ENCODE data around the gene ZC3H10. TPM values are rescaled to one million over a fixed set of nuclear protein-coding genes. Genes with fewer than 3 reads are reported as not detected.
"Not testable (repeated sequence)": the region's sequence is repeated elsewhere in the genome, so short reads cannot be mapped to it uniquely, and the experiment has no call there.

ZC3H10 gene, protein sequence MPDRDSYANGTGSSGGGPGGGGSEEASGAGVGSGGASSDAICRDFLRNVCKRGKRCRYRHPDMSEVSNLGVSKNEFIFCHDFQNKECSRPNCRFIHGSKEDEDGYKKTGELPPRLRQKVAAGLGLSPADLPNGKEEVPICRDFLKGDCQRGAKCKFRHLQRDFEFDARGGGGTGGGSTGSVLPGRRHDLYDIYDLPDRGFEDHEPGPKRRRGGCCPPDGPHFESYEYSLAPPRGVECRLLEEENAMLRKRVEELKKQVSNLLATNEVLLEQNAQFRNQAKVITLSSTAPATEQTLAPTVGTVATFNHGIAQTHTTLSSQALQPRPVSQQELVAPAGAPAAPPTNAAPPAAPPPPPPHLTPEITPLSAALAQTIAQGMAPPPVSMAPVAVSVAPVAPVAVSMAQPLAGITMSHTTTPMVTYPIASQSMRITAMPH
- 4.2 TPM for total RNA-seq
- 1 to 10 TPM; 4.1 to 7.7 (median 4.8) TPM for polyA plus RNA-seq (ENCODE audit: insufficient read depth in 1 of 8, insufficient read length in 8 of 8, low replicate concordance in 1 of 8)
- long read RNA-seq, donor 1, full-length matches to known transcripts: 1 of 1 reads
- long read RNA-seq, donor 1, partial matches to known transcripts: 0 of 1 reads
- long read RNA-seq, donor 1, other reads (novel, unspliced or antisense): 0 of 1 reads
- long read RNA-seq, donor 2: 0 reads
- long read RNA-seq, donor 3, full-length matches to known transcripts: 3 of 3 reads
- long read RNA-seq, donor 3, partial matches to known transcripts: 0 of 3 reads
- long read RNA-seq, donor 3, other reads (novel, unspliced or antisense): 0 of 3 reads
- long read RNA-seq, donor 4, full-length matches to known transcripts: 3 of 3 reads
- long read RNA-seq, donor 4, partial matches to known transcripts: 0 of 3 reads
- long read RNA-seq, donor 4, other reads (novel, unspliced or antisense): 0 of 3 reads
- long read RNA-seq, donor 5, full-length matches to known transcripts: 5 of 5 reads
- long read RNA-seq, donor 5, partial matches to known transcripts: 0 of 5 reads
- long read RNA-seq, donor 5, other reads (novel, unspliced or antisense): 0 of 5 reads
- long read RNA-seq, donor 6, full-length matches to known transcripts: 5 of 5 reads
- long read RNA-seq, donor 6, partial matches to known transcripts: 0 of 5 reads
- long read RNA-seq, donor 6, other reads (novel, unspliced or antisense): 0 of 5 reads
- long read RNA-seq, donor 7, full-length matches to known transcripts: 4 of 4 reads
- long read RNA-seq, donor 7, partial matches to known transcripts: 0 of 4 reads
- long read RNA-seq, donor 7, other reads (novel, unspliced or antisense): 0 of 4 reads
- long read RNA-seq, donor 8, full-length matches to known transcripts: 3 of 3 reads
- long read RNA-seq, donor 8, partial matches to known transcripts: 0 of 3 reads
- long read RNA-seq, donor 8, other reads (novel, unspliced or antisense): 0 of 3 reads
- long read RNA-seq, donor 9, full-length matches to known transcripts: 3 of 3 reads
- long read RNA-seq, donor 9, partial matches to known transcripts: 0 of 3 reads
- long read RNA-seq, donor 9, other reads (novel, unspliced or antisense): 0 of 3 reads
- long read RNA-seq, donor 10, full-length matches to known transcripts: 2 of 2 reads
- long read RNA-seq, donor 10, partial matches to known transcripts: 0 of 2 reads
- long read RNA-seq, donor 10, other reads (novel, unspliced or antisense): 0 of 2 reads
- long read RNA-seq, donor 11, full-length matches to known transcripts: 3 of 3 reads
- long read RNA-seq, donor 11, partial matches to known transcripts: 0 of 3 reads
- long read RNA-seq, donor 11, other reads (novel, unspliced or antisense): 0 of 3 reads

DNA sequence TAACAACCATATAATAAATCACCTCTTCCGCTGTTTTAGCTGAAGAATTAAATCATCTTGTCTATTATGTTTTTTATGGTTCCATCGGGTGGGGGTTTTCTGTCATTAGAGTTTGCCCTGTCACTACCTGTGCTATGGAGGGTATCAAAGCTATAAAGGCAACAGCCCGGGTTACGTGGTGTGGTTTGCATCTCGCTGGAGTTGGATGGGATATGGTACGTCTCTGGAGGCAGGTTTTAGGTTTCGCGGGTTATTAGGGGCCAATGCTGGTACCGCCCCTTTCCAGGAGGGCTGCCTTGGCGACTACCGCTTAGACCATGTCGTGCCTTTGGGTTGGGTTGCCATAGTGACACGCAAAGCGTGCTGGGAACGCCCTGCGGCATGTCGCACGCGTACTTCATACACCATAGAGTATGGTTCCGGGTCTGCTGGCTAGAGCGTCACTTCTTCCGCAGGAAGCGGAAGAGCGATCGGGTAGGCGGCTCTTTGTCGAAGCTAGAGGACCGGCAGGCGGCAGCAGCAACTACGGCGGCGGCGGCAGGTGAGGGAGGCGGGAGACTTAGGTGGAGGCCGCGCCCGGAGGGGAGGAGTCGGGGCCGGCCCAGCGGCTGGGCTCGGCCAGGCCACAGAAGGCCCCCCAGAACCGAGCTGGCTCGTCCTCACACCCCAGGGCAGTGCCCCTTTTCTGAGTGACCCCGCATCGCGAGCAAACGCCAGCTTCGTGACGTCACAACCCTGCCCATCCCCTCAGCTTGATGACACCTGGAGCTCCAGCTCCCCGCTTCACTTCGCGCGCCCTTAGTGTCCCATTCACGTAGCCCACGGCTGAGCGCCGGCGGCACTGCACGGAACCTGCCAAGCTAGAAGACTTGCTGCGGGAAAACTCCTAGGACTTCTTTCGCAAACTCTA, at the start of gene ZC3H10:
Gene ZC3H10, plus strand, starts transcription at position 489 of the 910 bp plus-strand sequence. CDS start 2,297 bp downstream, outside the sequence.
- Histone ChIP-seq H3K27me3 (ENCODE audit: control insufficient read depth, insufficient read depth, low read length) (no peaks in the 10 kb centered on the region), H3K4me3 (ENCODE audit: low read length) (peak within 1 kb of the TSS; percentile 78), H3K9me3 (replicated peaks; ENCODE audit: control insufficient read depth, low read depth, low read length) (no peaks in the 10 kb centered on the region), H3K36me3 (ENCODE audit: control insufficient read depth, insufficient read depth, low read length) (peaks cover 38% of the 10 kb centered on the region), H3K27ac (ENCODE audit: low read length) (peak within 1 kb of the TSS; percentile 98), H3K4me1 (ENCODE audit: control insufficient read depth, insufficient read depth, low read length) (peaks cover 46% of the 10 kb centered on the region)
- peak; percentile 100 for DNase-seq
- under 1% methylated on average over 60 of the region's 61 CpGs for WGBS (ENCODE audit: insufficient coverage)

DNA sequence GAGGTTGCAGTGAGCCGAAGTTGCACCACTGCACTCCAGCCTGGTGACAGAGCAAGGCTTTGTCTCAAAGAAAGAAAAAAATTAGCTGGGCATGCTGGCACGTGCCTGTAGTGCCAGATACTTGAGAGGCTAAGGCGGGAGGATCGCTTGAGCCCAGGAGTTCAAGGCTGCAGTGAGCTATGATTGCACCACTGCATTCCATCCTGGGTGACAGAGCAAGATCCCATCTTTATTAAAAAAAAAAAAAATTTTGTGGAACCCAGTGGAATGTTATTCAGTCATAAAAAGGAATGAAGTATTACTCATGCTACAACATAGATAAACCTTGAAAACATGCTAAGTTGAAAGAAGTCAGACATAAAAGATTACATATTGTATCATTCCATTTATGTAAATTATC, 46.4 kb upstream of the ZC3H10 start:
- no peaks in the 10 kb centered on the region for H3K27me3 ChIP-seq (ENCODE audit: control insufficient read depth, insufficient read depth, low read length)
- no peak for DNase-seq
- no peaks in the 10 kb centered on the region for H3K9me3 ChIP-seq (replicated peaks; ENCODE audit: control insufficient read depth, low read depth, low read length)
- no peak overlapping the region for H3K4me3 ChIP-seq (ENCODE audit: low read length)
- WGBS (ENCODE audit: insufficient coverage): 90% methylated on average over 1 of the region's 4 CpGs
- no peak overlapping the region for H3K27ac ChIP-seq (ENCODE audit: low read length)
- no peaks in the 10 kb centered on the region for H3K4me1 ChIP-seq (ENCODE audit: control insufficient read depth, insufficient read depth, low read length)
- H3K36me3 ChIP-seq (ENCODE audit: control insufficient read depth, insufficient read depth, low read length): no peaks in the 10 kb centered on the region

DNA sequence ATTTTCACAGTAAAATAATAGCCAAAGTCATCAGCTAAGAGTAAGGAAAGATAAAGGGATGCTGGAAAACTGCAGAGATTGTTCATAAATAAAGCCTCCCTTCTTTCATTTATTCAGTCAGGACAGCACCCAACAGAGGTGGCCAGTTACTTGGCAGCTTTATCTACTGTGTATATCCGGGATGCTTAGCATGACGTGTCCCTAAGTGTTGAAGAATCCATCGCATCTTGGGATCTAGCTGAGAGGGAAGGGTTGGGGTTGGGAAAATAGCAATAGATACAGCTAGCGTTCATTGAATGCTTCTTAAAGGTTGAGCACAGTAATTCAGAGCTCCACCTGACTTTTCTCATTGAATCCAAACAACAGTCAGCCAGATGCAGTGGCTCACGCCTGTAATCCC, 43.7 kb upstream of the ZC3H10 start:
- H3K4me3 ChIP-seq (ENCODE audit: low read length): no peak overlapping the region
- WGBS (ENCODE audit: insufficient coverage): 88% methylated on average over 3 of the region's 5 CpGs

DNA sequence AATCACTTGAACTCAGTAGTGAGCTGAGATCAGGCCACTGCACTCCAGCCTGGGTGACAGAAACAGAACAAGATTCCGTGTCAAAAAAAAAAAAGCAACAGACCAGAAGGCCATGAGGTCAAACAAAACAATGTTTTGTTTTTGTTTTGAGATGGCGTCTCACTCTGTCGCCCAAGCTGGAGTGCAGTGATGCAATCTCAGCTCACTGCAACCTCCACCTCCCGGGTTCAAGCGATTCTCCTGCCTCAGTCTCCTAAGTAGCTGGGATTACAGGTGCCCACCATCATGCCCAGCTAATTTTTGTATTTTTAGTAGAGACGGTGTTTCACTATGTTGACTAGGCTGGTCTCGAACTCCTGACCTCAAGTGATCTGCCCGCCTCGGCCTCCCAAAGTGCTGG, 40.1 kb upstream of the ZC3H10 start:
- not testable (repeated sequence) for H3K27ac ChIP-seq (ENCODE audit: low read length); DNase-seq; H3K9me3 ChIP-seq (replicated peaks; ENCODE audit: control insufficient read depth, low read depth, low read length); H3K4me3 ChIP-seq (ENCODE audit: low read length); H3K36me3 ChIP-seq (ENCODE audit: control insufficient read depth, insufficient read depth, low read length)
- 100% methylated on average over 3 of the region's 9 CpGs for WGBS (ENCODE audit: insufficient coverage)
- peaks cover 26% of the 10 kb centered on the region for H3K27me3 ChIP-seq (ENCODE audit: control insufficient read depth, insufficient read depth, low read length)
- H3K4me1 ChIP-seq (ENCODE audit: control insufficient read depth, insufficient read depth, low read length): peaks cover 25% of the 10 kb centered on the region

More for the DNA sequence above, 43.7 kb upstream of the ZC3H10 start:
- Histone ChIP-seq H3K4me1 (ENCODE audit: control insufficient read depth, insufficient read depth, low read length) (peaks cover 6% of the 10 kb centered on the region), H3K27ac (ENCODE audit: low read length) (no peak overlapping the region), H3K36me3 (ENCODE audit: control insufficient read depth, insufficient read depth, low read length) (no peaks in the 10 kb centered on the region), H3K27me3 (ENCODE audit: control insufficient read depth, insufficient read depth, low read length) (peaks cover 4% of the 10 kb centered on the region), H3K9me3 (replicated peaks; ENCODE audit: control insufficient read depth, low read depth, low read length) (no peaks in the 10 kb centered on the region)
- no peak for DNase-seq

DNA sequence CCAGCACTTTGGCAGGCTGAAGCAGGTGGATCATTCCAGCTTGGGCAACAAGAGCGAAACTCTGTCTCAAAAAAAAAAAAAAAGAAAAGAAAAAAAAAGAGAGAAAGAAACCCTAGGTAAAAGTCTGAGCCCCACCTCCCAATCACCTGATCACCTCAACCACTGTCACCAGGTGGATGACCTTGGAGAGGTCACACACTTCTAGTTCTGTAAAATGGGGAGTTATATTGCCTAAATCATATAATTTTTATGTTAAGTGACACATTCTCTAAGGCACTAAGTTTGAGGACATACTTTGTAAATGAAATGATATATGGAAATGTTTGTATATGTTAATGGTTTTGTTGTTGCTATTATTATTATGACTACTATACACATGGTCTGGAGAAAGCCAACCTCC, 39.6 kb upstream of the ZC3H10 start:
- DNase-seq: no peak
- Histone ChIP-seq H3K27ac (ENCODE audit: low read length) (peak overlapping the region; percentile 90), H3K4me1 (ENCODE audit: control insufficient read depth, insufficient read depth, low read length) (peaks cover 29% of the 10 kb centered on the region), H3K9me3 (replicated peaks; ENCODE audit: control insufficient read depth, low read depth, low read length) (no peaks in the 10 kb centered on the region), H3K27me3 (ENCODE audit: control insufficient read depth, insufficient read depth, low read length) (peaks cover 26% of the 10 kb centered on the region), H3K36me3 (ENCODE audit: control insufficient read depth, insufficient read depth, low read length) (peaks cover 3% of the 10 kb centered on the region), H3K4me3 (ENCODE audit: low read length) (no peak overlapping the region)
- WGBS (ENCODE audit: insufficient coverage): no CpG with 5 or more reads among the region's 1 CpG

DNA sequence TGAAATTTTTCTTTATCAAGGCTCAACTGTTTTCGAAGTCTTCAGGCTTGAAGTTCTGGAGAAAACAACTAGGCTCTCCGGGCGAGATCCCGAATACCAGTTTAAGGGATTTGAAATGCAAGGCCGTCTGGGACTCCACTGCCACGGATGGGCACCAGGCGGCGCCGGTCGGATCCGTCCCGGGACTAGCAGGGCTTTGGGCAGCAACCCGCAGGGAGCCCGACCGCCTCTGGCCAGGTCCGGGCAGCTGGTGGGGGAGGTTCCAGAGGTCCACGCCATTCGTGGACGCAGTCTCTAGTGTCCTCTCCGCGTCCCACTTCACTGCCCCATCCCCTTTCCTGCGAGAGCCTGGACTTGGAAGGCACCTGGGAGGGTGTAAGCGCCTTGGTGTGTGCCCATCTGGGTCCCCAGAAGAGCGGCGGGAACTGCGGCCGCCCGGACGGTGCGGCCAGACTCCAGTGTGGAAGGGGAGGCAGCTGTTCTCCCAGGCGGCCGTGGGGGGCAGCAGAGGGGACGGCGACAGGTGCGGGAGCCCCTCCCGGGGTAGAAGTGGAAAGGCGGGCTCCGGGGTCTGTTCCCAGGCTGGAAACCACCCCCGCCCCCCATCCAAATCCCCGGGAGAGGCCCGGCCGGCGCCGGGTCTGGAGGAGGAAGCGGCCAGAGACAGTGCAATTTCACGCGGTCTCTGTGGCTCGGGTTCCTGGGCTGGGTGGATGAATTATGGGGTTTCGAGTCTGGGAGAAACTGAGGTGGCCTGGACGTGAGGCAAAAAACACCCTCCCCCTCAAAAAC, 38.9 kb upstream of the ZC3H10 start:
- H3K4me3 ChIP-seq (ENCODE audit: low read length): peak overlapping the region; percentile 84
- H3K36me3 ChIP-seq (ENCODE audit: control insufficient read depth, insufficient read depth, low read length): peaks cover 10% of the 10 kb centered on the region
- peaks cover 35% of the 10 kb centered on the region for H3K4me1 ChIP-seq (ENCODE audit: control insufficient read depth, insufficient read depth, low read length)
- DNase-seq: peak; percentile 82
- H3K27me3 ChIP-seq (ENCODE audit: control insufficient read depth, insufficient read depth, low read length): peaks cover 26% of the 10 kb centered on the region
- peak overlapping the region; percentile 90 for H3K27ac ChIP-seq (ENCODE audit: low read length)
- no peaks in the 10 kb centered on the region for H3K9me3 ChIP-seq (replicated peaks; ENCODE audit: control insufficient read depth, low read depth, low read length)
- 2% methylated on average over 23 of the region's 50 CpGs for WGBS (ENCODE audit: insufficient coverage)

DNA sequence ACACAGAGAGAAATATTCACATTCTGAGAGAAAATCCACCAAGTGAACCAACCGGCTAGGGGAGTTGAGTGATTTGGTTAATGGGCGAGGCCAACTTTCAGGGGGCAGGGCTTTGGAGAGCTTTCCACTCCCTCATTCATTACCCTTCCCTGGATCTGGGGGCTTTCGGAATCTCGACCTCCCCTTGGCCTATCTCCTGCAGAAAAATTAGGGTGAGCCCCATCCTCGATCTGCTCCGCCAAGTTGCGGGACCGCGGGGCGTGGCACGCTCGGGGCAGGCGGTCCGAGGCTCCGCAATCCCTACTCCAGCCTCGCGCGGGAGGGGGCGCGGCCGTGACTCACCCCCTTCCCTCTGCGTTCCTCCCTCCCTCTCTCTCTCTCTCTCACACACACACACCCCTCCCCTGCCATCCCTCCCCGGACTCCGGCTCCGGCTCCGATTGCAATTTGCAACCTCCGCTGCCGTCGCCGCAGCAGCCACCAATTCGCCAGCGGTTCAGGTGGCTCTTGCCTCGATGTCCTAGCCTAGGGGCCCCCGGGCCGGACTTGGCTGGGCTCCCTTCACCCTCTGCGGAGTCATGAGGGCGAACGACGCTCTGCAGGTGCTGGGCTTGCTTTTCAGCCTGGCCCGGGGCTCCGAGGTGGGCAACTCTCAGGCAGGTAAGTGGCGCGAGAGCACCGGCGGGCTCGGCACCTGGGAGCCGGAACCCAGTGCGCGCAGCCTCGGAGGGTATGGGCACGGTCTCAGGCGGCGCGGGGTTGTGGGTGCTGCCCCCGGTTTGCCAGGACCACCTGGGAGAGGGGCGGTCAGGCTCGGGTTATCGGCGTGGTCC, 38.1 kb upstream of the ZC3H10 start, which contains the start of gene ERBB3:
Gene ERBB3, plus strand, starts transcription at position 443 of the 833 bp plus-strand sequence. Its CDS starts 136 bp downstream, at position 579.
- H3K27me3 ChIP-seq (ENCODE audit: control insufficient read depth, insufficient read depth, low read length): peaks cover 26% of the 10 kb centered on the region
- H3K9me3 ChIP-seq (replicated peaks; ENCODE audit: control insufficient read depth, low read depth, low read length): no peaks in the 10 kb centered on the region
- peaks cover 14% of the 10 kb centered on the region for H3K36me3 ChIP-seq (ENCODE audit: control insufficient read depth, insufficient read depth, low read length)
- H3K4me3 ChIP-seq (ENCODE audit: low read length): peak within 1 kb of the TSS; percentile 84
- DNase-seq: peak; percentile 79
- peak within 1 kb of the TSS; percentile 90 for H3K27ac ChIP-seq (ENCODE audit: low read length)
- peaks cover 35% of the 10 kb centered on the region for H3K4me1 ChIP-seq (ENCODE audit: control insufficient read depth, insufficient read depth, low read length)
- under 1% methylated on average over 50 of the region's 59 CpGs for WGBS (ENCODE audit: insufficient coverage)

Data from muscle of leg (tissue), 16 donors.